ENCODE data around the gene SORCS3. TPM values are rescaled to one million over a fixed set of nuclear protein-coding genes. Genes with fewer than 3 reads are reported as not detected.

Gene SORCS3
- total and polyA plus RNA-seq, 2 of the 4 experiments (the other 2 are of a cell fraction): not detected

- Histone ChIP-seq H4K20me1 (ENCODE audit: insufficient read depth, low read length) (no peaks in the 10 kb centered on the region), H2BK120ac (ENCODE audit: low read depth, low read length) (no peak overlapping the region), H3K4ac (ENCODE audit: low read depth, low read length) (no peak overlapping the region), H3K79me1 (ENCODE audit: low read depth in 1 of 2, low read length in 2 of 2) (no peaks in the 10 kb centered on the region), H3K9me3 (ENCODE audit: control insufficient read depth, insufficient read depth, low read length) (peaks cover 13% of the 10 kb centered on the region), H3K4me3 (ENCODE audit: insufficient read depth, low read depth, low read length) (no peak overlapping the region), H3K27ac (ENCODE audit: insufficient read depth, low read length) (no peak overlapping the region), H3K9ac (ENCODE audit: low read depth, low read length) (no peak overlapping the region), H3K23ac (ENCODE audit: low read depth, low read length) (no peak overlapping the region), H2AFZ (replicated peaks; ENCODE audit: low read length, poor library complexity) (no peak overlapping the region), H4K5ac (ENCODE audit: low read depth, low read length) (no peak overlapping the region), H4K8ac (ENCODE audit: low read depth in 2 of 2, low read length in 2 of 2) (no peak overlapping the region), H3K14ac (replicated peaks; ENCODE audit: low read depth, low read length) (no peak overlapping the region), H3K18ac (ENCODE audit: low read depth, low read length) (no peak overlapping the region), H3K9me1 (ENCODE audit: insufficient read depth, low read length) (no peaks in the 10 kb centered on the region), H2BK15ac (ENCODE audit: low read depth, low read length) (no peak overlapping the region), H2AK9ac (replicated peaks; ENCODE audit: low read depth, low read length, poor library complexity) (no peak overlapping the region), H3K36me3 (ENCODE audit: control insufficient read depth, insufficient read depth, low read length) (no peaks in the 10 kb centered on the region), H4K91ac (ENCODE audit: insufficient read depth, low read depth, low read length) (no peak overlapping the region), H2BK5ac (ENCODE audit: low read depth, low read length, poor library complexity, severe bottlenecking) (no peak overlapping the region), H3K27me3 (ENCODE audit: control insufficient read depth, insufficient read depth, low read length) (no peaks in the 10 kb centered on the region), H3K4me2 (ENCODE audit: low read depth, low read length) (no peak overlapping the region), H2BK20ac (ENCODE audit: low read depth, low read length) (no peak overlapping the region), H3K56ac (ENCODE audit: extremely low read depth, insufficient read depth, low read length) (no peak overlapping the region), H2AK5ac (ENCODE audit: low read depth, low read length) (no peak overlapping the region), H3K4me1 (ENCODE audit: control insufficient read depth, insufficient read depth, low read length) (no peaks in the 10 kb centered on the region)
- POLR2A ChIA-PET (ENCODE audit: unreplicated experiment): no interaction called here
- DNase-seq: no peak
- TF ChIP-seq MAFK (IDR thresholded peaks at IDR 0.05; ENCODE audit: low read depth, low read length) (no peak), NFE2L2 (IDR thresholded peaks at IDR 0.05; ENCODE audit: low read depth, low read length) (no peak), BHLHE40 (IDR thresholded peaks at IDR 0.05; ENCODE audit: low read depth, low read length) (no peak), RCOR1 (IDR thresholded peaks at IDR 0.05; ENCODE audit: insufficient replicate concordance, low read length) (no peak), POLR2A (IDR thresholded peaks at IDR 0.05; ENCODE audit: low read depth, low read length) (no peak), ELK1 (IDR thresholded peaks at IDR 0.05; ENCODE audit: borderline replicate concordance, low read depth, low read length) (no peak), RFX5 (IDR thresholded peaks at IDR 0.05; ENCODE audit: low read depth, low read length) (no peak), CTCF (conservative IDR thresholded peaks at IDR 0.05; ENCODE audit: low read depth, low read length) (no peak), RAD21 (IDR thresholded peaks at IDR 0.05; ENCODE audit: low read length) (no peak), MAZ (IDR thresholded peaks at IDR 0.05; ENCODE audit: borderline replicate concordance, low read depth, low read length) (no peak), FOS (IDR thresholded peaks at IDR 0.05; ENCODE audit: low read depth, low read length) (no peak), CEBPB (IDR thresholded peaks at IDR 0.05; ENCODE audit: low read depth, low read length) (no peak), SMC3 (IDR thresholded peaks at IDR 0.05; ENCODE audit: low read depth, low read length) (no peak), CHD1 (IDR thresholded peaks at IDR 0.05; ENCODE audit: low read depth, low read length) (no peak)
- TF ChIP-seq, protein P1, sequence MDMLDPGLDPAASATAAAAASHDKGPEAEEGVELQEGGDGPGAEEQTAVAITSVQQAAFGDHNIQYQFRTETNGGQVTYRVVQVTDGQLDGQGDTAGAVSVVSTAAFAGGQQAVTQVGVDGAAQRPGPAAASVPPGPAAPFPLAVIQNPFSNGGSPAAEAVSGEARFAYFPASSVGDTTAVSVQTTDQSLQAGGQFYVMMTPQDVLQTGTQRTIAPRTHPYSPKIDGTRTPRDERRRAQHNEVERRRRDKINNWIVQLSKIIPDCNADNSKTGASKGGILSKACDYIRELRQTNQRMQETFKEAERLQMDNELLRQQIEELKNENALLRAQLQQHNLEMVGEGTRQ (IDR thresholded peaks at IDR 0.05; ENCODE audit: low read depth, low read length): no peak
- ATAC-seq (ENCODE audit: low read depth): no peak
- intact Hi-C loops (cut with micrococcal nuclease) (no loop called here), in situ Hi-C loops (cut with MboI; ENCODE audit: low sequenced_read_pairs) (no loop called here), dilution Hi-C loops (cut with HindIII; ENCODE audit: low sequenced_read_pairs, unreplicated experiment) (no loop called here)
- CTCF ChIA-PET: no interaction called here
- no TSS peak for BruUV-seq (replicated peaks)
These were observed 258.7 kb downstream of the SORCS3 start for GRCh38 chr10:104899779-104900178.

All from IMR-90 (cell line).